ENCODE results near the gene PTBP1.

Gene PTBP1

DNA sequence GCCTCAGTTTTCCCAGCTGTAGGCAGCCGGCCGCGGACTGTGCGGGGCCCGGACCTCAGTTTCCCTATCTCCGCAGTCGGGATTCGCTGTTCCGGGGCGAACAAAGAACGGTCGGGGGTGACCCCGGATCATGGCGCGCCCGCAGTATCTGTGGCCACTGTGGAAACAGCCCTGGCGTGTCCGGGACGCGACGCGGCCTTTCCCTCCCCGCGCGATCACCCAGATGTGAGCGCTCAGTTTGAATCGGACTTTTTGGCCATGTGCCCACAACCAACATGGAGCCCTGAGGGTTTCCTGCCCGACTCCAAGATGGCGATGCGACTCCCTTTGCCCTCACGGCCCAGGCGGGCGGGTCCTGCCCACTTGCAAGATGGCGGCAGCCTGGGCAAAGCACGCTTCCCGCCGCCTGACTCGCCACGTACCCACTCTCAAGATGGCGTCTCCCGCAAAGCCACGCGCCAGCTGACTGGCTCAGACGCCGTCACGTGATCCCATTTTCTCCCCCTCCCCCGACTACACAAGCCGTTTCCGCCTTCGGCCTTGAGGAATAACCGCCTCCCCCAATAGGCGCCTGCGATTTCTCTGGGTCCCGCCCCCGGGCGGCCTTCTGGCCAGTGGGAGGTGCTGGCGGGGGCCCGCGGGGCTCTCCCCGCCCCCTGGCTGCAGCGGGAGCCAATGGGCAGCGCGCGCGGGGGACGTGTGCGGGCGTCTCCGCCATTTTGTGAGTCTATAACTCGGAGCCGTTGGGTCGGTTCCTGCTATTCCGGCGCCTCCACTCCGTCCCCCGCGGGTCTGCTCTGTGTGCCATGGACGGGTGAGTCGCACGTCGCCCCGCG lies at the start of gene PTBP1:
PTBP1 (plus strand) TSS at position 761 of the 836 bp plus-strand sequence; CDS start at position 807, 46 bp downstream.
- DNase-seq = peak; percentile 98 to 99

DNA sequence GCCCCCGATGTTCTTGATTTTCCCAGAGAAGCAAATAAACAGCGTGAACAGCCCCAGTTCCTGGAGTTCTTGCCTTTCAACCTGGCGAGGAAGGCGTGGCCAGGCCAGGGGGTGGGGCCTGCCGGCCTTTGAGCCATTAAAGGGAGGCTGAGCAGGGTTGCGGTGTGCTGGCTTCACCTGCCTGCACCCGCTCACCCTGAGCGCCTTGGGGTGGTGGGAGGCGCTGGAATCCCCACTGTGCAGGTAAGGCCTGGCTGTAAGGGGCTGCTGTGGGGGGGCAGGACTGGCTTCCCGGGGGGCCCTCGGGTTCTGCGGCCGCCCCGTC lies 49.0 kb upstream of the PTBP1 start:
- DNase-seq = peak in 1 of 2 experiments; percentile 45

DNA sequence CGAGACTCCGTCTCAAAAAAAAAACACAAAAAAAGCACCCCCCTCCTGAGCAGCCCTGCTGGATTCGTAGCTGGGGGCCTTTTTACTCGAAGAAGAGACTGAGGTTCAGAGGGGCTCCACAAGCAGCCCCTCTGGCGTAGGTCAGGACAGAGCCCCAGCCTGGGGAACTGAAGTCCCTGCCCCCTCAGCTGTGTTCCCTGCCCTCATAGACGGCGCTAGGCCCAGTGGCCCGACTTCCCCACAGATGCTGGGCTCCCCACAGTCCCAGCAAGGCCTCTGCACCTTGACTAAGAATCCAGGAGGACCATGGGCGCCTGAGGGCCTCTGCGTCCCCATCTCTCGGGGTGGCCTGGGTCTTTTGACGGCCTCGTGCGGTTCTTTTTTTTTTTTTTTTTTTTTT lies 47.4 kb upstream of the PTBP1 start:
- no peak for DNase-seq

DNA sequence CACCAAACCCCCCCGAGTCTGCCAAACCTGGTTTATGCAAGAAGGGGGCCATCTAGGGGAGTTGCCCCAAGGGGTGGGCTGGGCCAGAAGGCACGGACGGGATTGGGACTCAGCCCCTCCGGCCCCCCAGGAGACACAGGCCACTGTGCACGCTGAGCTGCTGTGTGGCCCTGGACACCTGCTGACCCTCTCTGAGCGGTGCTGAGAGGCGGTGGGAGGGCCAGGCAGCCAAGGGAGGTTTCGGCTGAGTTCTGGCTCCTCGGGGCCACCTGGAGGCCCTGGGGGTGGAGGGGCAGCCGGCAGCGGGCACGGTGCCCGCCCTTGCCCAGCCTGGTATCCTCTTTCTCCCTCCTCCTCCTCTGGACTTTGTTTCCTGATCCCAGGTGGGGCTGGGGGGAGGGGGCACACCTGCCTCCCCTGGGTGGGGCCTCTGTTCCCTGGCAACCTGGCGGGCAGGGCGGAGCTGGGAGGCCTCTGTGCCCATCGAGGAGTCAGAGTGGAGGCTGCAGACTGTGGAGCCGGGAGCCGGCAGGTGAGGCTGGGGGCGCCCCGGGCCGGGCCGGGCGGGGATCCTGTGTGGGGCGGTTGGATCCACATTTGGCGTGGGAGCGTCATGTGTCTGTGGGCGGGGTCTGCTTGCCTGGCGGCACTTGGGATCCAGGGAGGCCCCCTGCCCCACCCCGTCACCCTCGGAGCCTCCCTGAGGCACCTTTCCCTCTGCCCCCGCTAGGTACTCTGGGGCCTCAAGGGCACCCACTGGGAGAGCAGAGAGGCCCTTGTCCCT lies 46.4 kb upstream of the PTBP1 start, which contains the start of gene MISP:
MISP (plus strand) TSS at position 473 of the 784 bp plus-strand sequence. CDS start 5,835 bp downstream, outside the sequence.
- peak; percentile 77 to 91 for DNase-seq

DNA sequence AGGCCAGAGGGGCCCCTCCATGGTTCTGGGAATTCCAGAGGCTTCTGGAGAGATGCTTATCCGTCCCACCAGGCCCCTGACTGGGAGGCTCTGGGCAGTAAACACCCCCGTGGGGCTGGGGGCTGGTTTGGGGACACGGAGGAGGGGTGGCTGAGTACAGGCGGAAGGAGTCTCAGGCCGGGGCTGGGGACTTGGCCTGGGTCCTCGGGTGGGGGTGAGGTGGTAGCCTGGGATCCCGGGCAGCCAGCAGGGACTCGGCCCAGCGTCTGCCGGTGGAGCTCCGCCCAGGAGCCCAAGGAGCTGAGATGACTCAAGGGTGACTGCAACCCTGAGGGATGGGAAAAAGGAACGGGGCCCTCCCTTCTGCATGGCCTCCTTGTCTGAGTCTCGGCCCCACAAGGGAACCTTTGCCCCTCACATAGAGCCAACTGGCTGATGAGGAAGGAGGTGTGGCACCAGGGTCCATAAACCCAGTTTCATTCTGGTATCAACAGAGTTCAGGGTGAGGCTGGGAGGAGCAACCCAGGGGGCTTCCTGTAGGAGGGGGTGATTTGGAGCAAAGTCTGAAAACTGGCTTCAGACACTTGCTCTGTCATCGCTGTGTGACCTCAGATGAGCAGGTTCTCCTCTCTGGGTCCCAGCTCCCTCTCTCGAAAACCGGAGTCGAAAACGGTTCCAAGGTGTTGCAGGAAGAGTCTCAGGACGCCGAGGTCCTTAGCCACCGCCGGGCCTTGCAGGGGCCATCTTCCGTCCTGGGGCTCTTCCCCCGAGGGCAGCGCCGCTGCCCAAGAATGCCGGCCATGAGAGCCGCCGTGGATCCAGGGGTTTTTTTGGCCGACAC lies 45.5 kb upstream of the PTBP1 start:
- DNase-seq = no peak

DNA sequence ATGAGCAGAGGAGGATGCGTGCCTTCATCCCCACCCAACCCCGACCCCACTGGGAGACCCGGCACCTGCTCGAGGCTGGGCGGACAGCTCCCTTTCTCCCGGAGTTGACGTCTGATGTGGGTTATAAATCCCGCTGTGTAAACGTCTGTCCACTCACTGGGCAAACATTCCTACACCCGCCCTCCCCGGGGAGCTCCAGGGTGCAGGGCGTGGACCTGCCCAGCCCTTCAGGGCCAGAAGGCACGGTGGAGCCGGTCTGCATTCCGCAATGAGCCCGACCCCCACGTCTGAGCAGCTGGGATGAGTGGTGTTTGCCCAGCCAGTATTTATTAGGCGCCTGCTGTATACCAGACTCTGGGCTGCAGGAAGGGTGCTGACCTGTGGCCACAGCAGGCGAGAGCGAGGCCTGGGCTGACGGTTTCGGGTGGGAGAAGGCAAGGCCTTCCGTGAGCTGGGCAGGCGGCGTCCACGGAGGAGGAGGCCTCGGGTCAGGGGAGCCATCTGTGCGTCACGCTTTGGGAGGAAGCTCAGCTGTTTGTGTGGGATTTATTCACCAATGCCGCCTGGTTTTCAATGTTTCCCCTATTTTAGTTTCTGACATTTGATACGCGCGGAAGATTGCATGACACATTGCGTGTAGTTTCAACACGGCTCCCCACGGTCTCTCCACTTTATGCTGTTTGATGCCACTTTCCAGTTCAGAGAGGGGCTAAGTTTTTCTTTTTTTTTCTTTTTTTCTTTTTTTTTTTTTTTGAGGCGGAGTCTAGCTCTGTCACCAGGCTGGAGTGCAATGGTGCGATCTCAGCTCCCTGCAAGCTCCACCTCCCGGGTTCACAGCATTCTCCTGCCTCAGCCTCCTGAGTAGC lies 44.4 kb upstream of the PTBP1 start:
- DNase-seq = peak in 1 of 2 experiments; percentile 24

DNA sequence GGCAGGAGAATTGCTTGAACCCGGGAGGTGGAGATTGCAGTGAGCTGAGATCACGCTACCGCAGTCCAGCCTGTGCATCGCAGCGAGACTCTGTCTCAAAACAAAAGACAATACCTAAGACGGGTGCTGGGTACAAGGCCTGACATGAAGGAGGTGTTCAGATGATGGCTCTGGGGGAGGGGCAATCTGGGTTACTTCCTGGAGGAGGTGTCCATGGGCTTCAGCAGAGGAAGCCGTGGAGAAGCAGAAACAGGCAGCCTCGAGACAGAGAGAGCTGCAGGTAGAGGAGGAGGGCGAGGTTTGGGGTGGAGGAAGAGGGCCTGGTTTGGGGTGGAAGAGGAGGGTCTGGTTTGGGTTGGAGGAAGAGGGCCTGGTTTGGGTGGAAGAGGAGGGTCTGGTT lies 42.7 kb upstream of the PTBP1 start:
- DNase-seq = no peak

DNA sequence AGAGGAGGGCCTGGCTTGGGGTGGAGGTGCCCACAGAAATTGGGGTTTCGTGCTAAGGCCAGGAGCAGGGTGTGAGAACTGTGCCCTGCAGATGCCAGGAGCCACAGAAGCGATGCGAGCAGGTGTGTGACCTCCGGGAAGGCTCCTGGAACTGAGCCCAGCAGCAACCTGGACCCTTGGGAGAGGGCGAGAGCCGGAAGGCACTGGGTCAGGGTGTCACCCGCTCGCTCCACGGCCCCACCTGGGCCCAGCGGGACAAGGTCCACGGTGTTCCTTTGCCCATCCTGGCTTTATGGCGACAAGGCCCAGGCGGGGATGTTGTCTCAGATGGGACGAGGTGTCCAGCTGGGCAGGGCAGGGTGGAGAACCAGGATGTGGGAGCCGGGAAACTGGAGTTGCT lies 42.2 kb upstream of the PTBP1 start:
- no peak for DNase-seq

DNA sequence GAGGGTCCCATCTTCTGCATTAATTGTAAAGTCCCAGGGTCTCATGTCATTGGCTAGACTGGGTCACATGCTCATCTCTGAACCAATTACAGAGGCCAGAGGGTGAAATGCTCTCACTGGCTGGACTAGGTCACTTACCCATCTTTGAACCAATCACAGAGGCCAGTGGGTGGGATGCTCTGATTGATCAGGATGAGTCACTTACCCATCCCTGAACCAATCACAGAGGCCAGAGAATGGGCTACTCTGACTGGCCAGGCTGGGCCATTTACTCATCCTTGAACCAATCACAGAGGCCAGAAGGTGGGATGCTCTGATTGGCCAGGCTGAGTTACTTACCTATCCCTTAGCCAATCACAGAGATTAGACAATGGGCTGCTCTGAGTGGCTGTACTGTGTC lies 41.0 kb upstream of the PTBP1 start:
- DNase-seq = no peak

DNA sequence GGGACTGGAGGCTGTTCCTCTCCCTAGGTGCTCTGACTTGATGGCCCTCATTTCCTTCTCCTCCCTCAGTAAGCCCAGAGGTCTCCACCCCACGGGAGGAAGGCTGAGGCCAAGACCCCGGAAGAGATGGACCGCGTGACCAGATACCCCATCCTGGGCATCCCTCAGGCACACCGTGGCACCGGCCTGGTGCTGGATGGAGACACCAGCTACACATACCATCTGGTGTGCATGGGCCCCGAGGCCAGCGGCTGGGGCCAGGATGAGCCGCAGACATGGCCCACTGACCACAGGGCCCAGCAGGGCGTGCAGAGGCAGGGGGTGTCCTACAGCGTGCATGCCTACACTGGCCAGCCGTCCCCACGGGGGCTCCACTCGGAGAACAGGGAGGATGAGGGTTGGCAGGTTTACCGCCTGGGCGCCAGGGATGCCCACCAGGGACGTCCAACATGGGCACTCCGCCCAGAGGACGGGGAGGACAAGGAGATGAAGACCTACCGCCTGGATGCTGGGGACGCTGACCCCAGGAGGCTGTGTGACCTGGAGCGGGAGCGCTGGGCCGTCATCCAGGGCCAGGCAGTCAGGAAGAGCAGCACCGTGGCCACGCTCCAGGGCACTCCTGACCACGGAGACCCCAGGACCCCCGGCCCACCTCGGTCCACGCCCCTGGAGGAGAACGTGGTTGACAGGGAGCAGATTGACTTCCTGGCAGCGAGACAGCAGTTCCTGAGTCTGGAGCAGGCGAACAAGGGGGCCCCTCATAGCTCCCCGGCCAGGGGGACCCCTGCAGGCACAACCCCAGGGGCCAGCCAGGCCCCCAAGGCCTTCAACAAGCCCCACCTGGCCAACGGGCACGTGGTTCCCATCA lies 40.2 kb upstream of the PTBP1 start:
- DNase-seq = no peak

DNA sequence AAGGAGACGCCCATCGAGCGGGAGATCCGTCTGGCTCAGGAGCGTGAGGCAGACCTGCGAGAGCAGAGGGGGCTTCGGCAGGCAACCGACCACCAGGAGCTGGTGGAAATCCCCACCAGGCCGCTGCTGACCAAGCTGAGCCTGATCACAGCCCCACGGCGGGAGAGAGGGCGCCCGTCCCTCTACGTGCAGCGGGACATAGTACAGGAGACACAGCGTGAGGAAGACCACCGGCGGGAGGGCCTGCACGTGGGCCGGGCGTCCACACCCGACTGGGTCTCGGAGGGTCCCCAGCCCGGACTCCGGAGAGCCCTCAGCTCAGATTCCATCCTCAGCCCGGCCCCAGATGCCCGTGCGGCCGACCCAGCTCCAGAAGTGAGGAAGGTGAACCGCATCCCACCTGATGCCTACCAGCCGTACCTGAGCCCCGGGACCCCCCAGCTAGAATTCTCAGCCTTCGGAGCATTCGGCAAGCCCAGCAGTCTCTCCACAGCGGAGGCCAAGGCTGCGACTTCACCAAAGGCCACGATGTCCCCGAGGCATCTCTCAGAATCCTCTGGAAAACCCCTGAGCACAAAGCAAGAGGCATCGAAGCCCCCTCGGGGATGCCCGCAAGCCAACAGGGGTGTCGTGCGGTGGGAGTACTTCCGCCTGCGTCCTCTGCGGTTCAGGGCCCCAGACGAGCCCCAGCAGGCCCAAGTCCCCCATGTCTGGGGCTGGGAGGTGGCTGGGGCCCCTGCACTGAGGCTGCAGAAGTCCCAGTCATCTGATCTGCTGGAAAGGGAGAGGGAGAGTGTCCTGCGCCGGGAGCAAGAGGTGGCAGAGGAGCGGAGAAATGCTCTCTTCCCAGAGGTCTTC lies 39.2 kb upstream of the PTBP1 start:
- DNase-seq = no peak

DNA sequence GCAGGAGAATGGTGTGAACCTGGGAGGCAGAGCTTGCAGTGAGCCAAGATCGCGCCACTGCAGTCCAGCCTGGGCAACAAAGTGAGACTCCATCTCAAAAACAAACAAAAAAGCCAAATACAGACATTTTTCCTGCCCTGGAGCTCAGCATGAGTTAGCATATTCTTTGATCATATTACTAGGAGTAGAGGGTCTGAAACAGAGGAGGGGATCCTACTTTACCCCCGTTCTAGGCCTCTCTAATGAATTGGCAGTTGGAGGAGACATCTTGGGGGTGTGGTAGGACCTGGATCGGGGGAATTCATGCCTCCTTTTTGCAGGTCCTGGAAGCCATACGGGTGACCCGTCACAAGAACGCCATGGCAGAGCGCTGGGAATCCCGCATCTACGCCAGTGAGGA lies 34.1 kb upstream of the PTBP1 start:
- DNase-seq = no peak

DNA sequence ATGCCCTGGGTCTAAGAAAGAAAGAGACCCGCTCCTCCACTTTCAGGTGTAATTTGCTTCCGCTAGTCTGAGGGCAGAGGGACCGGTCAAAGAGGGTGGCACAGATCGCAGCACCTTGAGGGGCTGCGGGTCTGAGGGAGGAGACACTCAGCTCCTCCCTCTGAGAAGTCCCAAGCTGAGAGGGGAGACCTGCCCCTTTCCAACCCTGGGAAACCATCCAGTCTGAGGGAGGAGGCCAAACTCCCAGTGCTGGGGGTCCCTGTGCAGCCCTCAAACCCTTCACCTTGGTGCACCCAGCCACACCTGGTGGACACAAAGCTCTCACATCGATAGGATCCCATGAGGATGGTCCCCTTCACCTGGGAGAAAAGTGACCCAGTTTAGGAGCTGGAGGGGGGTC lies 33.4 kb upstream of the PTBP1 start:
- no peak for DNase-seq

DNA sequence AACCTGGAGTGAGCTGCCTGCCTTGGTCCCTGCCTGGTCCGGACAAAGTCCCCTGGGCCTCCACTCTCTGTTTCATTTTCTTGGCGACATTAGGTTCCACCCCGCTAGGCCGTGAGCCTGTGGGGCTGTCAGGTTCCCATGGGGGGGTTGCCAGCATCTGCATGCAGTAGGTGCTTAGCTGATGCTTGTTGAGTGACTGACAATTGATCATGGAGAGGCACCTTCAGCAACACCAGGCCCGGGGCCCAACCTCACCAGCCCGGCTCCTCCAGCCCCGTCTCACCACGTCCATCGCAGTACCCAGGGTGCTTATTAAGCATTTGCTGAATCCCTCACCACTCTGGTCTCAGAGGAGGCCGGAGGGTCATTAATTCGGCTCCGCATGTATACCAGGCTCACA lies 33.0 kb upstream of the PTBP1 start:
- DNase-seq = no peak

DNA sequence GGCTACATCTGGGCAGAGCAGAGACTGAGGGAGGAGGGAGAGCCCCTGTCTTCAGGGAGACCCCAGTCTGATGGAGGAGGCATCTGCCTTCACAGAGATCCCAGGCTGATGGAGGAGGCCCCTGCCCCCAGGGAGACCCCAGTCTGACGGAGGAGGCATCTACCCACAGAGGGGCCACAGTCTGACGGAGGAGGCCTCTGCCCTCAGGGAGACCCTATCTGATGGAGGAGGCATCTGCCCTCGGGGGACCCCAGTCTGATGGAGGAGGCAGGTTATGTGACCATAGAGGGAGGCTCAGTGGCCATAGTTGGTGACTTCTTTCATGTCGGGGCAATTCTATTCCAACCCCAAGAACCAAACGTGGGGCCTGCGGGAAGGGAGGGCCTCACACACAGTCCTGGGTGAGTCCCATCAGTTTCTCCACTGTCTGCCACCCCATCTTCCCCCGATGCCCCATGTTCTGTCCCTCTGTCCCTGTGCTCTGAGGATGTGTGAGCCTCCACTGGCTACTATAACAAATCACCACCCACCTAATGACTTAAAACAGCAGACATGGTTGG lies 32.0 kb upstream of the PTBP1 start:
- no peak for DNase-seq

DNA sequence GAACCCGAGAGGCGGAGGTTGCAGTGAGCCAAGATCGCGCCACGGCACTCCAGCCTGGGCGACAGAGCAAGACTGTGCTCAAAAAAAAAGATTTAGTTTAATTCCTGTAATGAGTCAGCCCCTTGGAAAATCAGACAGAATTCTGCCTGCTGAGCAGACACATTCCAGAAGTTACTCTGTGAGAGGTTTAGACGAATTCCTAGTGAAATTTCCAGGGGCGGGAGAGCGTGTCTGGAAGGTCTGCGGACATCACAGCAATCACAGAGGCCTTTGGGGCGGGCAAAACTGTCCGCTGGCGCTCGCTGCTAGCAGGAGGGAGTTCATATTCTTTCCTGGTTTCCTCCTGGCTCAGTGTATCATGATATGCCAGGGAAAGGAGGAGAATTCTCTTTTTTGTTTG lies 28.8 kb upstream of the PTBP1 start:
- DNase-seq = no peak

DNA sequence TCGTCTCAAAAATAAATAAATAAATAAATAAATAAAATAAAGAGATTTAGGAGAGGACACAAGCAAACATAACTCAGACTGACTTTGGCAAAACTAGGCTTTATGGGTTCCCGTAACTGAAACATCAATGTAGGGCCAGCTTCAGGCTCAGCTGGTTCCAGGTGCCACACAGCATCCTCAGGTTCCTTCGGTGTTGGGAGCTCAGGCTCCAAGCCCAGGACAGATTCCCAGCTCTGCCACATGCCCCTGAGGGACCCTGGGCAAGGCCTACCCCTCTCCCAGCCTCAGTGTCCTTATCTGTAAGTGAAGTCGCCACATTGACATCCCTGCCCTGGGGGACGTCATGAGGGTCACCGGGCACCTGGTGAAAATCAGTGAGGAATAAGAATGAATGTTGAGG lies 27.6 kb upstream of the PTBP1 start:
- no peak for DNase-seq

DNA sequence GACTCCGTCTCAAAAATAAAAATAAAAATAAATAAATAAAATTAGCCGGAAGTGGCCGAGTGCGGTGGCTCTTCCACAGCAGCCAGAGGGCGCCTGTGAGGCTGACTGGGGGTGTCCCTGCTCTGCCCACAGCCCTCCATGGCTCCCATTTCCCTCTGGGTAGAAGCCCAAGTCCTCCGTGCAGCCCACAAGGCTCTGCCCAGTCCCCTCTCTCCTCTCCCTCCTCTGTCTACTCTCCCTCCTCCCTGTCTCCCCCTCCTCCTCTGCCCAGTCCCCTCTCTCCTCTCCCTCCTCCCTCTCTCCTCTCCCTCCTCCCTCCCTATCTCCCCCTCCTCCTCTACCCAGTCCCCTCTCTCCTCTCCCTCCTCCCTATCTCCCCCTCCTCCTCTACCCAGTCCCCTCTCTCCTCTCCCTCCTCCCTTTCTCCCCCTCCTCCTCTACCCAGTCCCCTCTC lies 25.9 kb upstream of the PTBP1 start:
- DNase-seq = peak in 1 of 2 experiments; percentile 39

DNA sequence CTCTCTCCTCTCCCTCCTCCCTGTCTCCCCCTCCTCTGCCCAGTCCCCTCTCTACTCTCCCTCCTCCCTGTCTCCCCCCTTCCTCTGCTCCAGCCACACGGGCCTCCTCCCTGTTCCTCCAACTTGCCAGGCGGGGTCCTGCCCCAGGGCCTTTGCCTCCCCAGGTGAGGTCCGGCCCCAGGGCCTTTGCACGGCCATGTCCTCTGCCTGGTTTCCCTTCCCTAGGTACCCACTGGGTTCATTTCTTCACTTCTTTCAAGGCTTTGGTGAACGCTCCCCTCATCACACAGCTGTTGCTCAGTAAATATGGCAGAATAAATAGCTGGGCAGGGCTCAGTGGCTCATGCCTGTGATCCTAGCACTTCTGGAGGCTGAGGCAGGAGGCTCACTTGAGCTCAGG lies 25.2 kb upstream of the PTBP1 start:
- DNase-seq = no peak
